Nephron (organoid): ENCODE data around the gene PRIMA1.

Experiments used
- H3K27ac Mint-ChIP-seq, 3 experiments: 2 replicates each; pipeline ENCODE4 v1.8.0; 2020; ENCODE audit warnings: mixed read lengths in 3 of 3, mild to moderate bottlenecking in 2 of 3, moderate library complexity in 1 of 3
- H3K27me3 Mint-ChIP-seq: 2 replicates; pipeline ENCODE4 v1.8.0; 2021; ENCODE audit warnings: low read depth, mild to moderate bottlenecking, moderate library complexity, mixed read lengths
- H3K36me3 Mint-ChIP-seq: 2 replicates; pipeline ENCODE4 v1.8.0; 2020; ENCODE audit warnings: low read depth, mixed read lengths
- H3K4me1 Mint-ChIP-seq: 2 replicates; pipeline ENCODE4 v1.8.0; 2020; ENCODE audit warnings: mixed read lengths
- H3K4me3 Mint-ChIP-seq, 3 experiments: 2 replicates each; pipeline ENCODE4 v1.8.0; 2020; ENCODE audit warnings: mild to moderate bottlenecking in 3 of 3, mixed read lengths in 3 of 3, moderate library complexity in 2 of 3
- H3K9me3 Mint-ChIP-seq: 2 replicates; pipeline ENCODE4 v1.8.0; 2020; ENCODE audit warnings: mixed read lengths
- TF ChIP-seq, protein P1 (sequence below), 3 experiments: fragments of 200-600 bp; sonication (generic); IDR thresholded peaks; one replicate each; pipeline ENCODE4 v1.5.0; 2021; ENCODE audit warnings: antibody characterized with exemption in 3 of 3; ENCODE audit not compliant: unreplicated experiment in 3 of 3

PRIMA1 gene

DNA sequence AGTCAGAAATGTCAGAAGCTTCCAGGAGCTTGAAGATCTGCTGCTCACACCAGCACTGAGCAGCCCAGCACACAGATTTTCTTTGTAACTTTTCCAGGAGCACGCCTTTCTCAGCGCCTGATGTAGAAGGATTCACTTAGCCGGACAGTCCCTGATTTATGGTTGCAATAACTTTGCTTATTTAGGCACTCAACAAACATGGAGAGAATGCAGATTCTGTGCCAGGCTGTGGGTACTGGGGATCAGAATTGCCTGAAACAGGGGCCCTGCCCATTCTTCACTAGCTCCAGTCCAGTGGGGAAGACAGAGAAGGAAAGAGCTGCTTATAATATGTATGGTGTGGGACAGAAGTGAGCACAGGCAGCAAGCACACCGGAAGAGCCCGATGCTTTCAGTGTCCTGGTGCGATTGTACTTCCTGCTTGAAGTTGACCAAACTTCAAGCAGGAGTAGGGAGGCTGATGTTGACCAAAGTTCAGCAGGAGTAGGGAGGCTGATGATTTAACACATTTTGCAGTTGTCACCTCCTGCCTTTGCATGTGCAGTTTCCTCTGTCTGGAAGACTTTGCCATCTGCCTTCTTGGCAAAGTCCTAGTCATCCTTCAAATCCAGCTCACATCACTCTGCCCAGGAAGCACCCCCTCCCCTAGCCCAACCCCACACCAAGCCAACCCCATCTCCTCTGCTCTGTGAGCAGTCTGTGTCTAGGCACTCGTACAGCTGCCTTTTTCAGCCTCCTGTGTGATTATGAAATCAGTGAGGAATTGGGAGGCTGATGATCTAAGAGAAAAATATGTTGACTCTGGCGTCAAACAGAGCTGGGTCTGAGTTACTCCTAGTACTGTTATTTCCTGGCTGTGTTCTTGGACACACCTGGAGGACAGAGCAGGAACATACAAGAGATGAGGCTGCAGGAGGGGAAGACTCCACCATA, 12.0 kb upstream of the PRIMA1 start:
- H3K27ac Mint-ChIP-seq, result peak overlapping the region in 1 of 3 experiments; percentile 51
- TF ChIP-seq, protein P1, sequence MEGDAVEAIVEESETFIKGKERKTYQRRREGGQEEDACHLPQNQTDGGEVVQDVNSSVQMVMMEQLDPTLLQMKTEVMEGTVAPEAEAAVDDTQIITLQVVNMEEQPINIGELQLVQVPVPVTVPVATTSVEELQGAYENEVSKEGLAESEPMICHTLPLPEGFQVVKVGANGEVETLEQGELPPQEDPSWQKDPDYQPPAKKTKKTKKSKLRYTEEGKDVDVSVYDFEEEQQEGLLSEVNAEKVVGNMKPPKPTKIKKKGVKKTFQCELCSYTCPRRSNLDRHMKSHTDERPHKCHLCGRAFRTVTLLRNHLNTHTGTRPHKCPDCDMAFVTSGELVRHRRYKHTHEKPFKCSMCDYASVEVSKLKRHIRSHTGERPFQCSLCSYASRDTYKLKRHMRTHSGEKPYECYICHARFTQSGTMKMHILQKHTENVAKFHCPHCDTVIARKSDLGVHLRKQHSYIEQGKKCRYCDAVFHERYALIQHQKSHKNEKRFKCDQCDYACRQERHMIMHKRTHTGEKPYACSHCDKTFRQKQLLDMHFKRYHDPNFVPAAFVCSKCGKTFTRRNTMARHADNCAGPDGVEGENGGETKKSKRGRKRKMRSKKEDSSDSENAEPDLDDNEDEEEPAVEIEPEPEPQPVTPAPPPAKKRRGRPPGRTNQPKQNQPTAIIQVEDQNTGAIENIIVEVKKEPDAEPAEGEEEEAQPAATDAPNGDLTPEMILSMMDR (IDR thresholded peaks at IDR 0.05; ENCODE audit: unreplicated experiment in 3 of 3), result no peak
- H3K9me3 Mint-ChIP-seq, result no peaks in the 10 kb centered on the region
- H3K36me3 Mint-ChIP-seq, result no peaks in the 10 kb centered on the region
- H3K4me3 Mint-ChIP-seq, result no peak overlapping the region
- peaks cover 26% of the 10 kb centered on the region for H3K27me3 Mint-ChIP-seq
- peaks cover 42% of the 10 kb centered on the region for H3K4me1 Mint-ChIP-seq

DNA sequence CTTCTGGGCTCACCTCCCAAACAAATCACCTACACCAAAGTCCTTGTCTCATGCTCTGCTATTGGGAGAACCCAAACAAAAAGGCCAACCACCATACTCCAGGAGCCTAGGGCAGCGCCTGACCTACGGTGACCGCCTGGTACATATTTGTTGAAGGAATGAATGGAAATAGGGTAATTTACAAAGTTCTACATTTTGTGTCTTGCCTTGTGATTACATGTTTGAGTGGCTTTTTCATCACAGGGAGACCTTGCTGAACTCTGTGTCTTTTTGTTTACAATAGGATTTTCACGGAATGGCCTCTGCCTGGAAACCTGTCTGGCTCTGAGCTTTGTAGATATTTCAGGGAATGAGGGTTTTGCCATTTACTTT, 11.3 kb upstream of the PRIMA1 start:
- H3K4me1 Mint-ChIP-seq, result peaks cover 42% of the 10 kb centered on the region
- TF ChIP-seq, protein P1 (IDR thresholded peaks at IDR 0.05; ENCODE audit: unreplicated experiment in 3 of 3), result no peak
- peak overlapping the region in 1 of 3 experiments; percentile 51 for H3K27ac Mint-ChIP-seq
- no peak overlapping the region for H3K4me3 Mint-ChIP-seq
- H3K36me3 Mint-ChIP-seq, result no peaks in the 10 kb centered on the region
- H3K27me3 Mint-ChIP-seq, result peaks cover 26% of the 10 kb centered on the region
- H3K9me3 Mint-ChIP-seq, result no peaks in the 10 kb centered on the region

DNA sequence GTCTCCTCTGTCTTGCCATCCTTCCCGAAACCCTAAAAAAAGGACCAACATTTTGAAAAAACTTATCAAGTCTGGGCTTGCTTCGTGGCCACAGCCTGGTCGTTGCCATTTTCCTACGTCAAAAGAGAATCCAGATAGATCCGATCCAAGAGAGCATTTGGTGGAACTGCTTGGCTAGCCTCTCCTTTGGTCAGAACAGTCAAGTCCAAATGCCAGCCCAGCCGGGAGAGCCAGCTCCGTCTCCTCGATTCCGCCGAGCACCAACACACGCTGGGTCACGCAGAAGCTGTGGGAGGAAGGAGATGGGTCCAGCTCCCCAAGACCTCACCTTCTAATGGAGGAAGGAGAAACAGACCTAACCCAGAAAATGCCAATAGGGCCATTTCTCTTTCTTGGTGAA, 9.3 kb upstream of the PRIMA1 start:
- Mint-ChIP-seq H3K27me3 (peaks cover 26% of the 10 kb centered on the region), H3K4me3 (no peak overlapping the region), H3K27ac (no peak overlapping the region), H3K4me1 (peaks cover 29% of the 10 kb centered on the region), H3K36me3 (no peaks in the 10 kb centered on the region), H3K9me3 (no peaks in the 10 kb centered on the region)
- TF ChIP-seq, protein P1 (IDR thresholded peaks at IDR 0.05; ENCODE audit: unreplicated experiment in 3 of 3), result no peak

DNA sequence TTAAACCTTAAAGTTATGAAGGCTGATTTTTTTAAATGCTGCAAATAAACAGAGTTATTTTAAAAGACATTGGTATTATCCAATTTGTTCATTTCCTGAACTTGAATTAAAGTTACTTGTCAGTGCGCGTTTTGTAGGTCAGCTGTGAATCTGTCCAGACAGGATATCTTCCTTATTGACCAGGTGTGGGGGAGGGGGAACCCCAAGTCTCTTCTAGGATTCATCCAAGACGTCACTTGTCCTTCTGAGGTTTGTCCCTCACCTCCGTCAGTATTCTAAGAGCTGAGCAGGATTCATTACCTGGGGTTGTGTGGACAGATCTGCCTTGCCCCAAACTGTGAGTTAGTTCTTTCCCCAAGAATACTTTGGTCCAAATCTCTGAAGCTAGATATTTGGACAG, 8.8 kb upstream of the PRIMA1 start:
- peaks cover 29% of the 10 kb centered on the region for H3K27me3 Mint-ChIP-seq
- H3K4me1 Mint-ChIP-seq, result peaks cover 30% of the 10 kb centered on the region

DNA sequence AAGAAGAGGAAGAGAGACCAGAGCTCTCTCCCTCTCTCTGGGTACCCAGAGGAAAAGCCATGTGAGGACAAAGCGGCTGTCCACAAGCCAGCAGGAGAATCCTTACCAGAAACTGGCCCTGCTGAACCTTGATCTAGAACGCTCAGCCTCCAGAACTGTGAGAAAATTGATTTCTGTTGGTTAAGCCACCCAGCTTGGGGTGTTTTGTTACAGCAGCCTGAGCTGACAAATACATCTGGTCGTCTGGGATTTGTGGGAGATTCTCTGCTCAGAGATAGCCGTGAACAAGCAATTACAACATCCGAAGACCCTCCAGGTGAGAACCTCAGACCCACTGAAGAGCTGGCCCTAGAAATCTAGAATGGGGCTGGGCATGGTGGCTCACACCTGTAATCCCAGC, 6.5 kb upstream of the PRIMA1 start:
- H3K27ac Mint-ChIP-seq, result no peak overlapping the region
- H3K9me3 Mint-ChIP-seq, result peaks cover 4% of the 10 kb centered on the region
- no peaks in the 10 kb centered on the region for H3K36me3 Mint-ChIP-seq
- TF ChIP-seq, protein P1 (IDR thresholded peaks at IDR 0.05; ENCODE audit: unreplicated experiment in 3 of 3), result no peak
- H3K4me1 Mint-ChIP-seq, result peaks cover 27% of the 10 kb centered on the region
- H3K27me3 Mint-ChIP-seq, result peaks cover 50% of the 10 kb centered on the region
- no peak overlapping the region for H3K4me3 Mint-ChIP-seq

More for the DNA sequence above, 8.8 kb upstream of the PRIMA1 start:
- TF ChIP-seq, protein P1 (IDR thresholded peaks at IDR 0.05; ENCODE audit: unreplicated experiment in 3 of 3), result no peak
- Mint-ChIP-seq H3K27ac (no peak overlapping the region), H3K4me3 (no peak overlapping the region), H3K36me3 (no peaks in the 10 kb centered on the region), H3K9me3 (no peaks in the 10 kb centered on the region)
